ENCODE data around the gene DRC7. TPM values are rescaled to one million over a fixed set of nuclear protein-coding genes. Genes with fewer than 3 reads are reported as not detected.

The DRC7 gene
- total and polyA plus RNA-seq, 12 donors = 0.09 TPM; not detected in 11

DNA sequence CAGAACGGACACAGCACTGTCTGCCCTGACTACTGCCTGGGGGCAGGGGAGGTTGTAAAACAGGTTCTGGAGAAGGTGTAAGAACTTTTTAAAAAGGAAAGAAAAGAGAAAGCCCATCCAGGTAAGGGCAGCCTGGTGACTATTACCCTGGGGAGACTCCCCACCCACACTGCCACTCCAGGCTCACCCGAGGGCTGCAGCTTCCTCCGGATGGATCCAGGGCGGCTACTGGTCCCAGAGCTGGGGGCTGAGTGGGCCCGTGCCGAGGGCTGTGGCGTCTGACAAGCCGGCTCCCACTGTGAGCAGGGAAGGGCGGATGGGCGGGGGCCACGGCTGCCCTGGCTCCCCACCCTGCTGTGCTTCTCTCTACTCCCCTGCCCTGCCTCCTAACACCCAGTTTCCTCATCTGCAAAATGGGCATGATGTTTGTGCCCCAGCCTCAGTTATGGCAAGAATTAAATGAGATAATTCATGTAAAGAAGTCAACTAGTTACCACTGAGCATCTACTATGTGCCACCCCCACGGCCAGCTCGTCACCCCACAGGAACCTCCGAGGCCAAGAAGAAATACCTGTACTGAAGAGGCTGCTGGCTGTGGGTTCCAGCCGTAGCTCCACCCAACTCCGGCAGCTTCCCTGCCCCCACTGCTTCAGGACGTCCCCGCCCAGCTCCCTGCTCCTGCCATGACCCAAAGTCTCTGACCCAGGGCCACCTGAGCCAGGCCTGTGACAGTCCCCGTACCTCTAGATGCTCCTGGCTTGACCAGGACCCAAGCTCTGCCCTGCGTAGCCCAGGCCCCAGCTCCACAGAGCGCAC is 65.1 kb downstream of the DRC7 start:
- ATAC-seq (peak in 2 of 8 donors; percentile 2 to 26), DNase-seq (no peak)
- Histone ChIP-seq H3K27ac (peak overlapping the region in 8 of 10 donors; percentile 54 to 80 (median 70)), H3K36me3 (peaks cover 0 to 91% (median 21%) of the 10 kb centered on the region in 9 donors), H3K4me1 (peaks cover 0 to 42% (median 22%) of the 10 kb centered on the region in 9 donors), H3K4me3 (peak overlapping the region in 1 of 10 donors; percentile 6), H3K9me3 (no peaks in the 10 kb centered on the region), H3K27me3 (no peaks in the 10 kb centered on the region)
- intact Hi-C loops (cut with DNase I) = loop anchor here in 8 of 10 donors (2.0 to 10.0 kb wide), 7 partner anchors 43 to 248 kb away; partner anchors contain the start of genes USB1 (in 4 of the 8), ZNF319 (in 4 of the 8) and KIFC3 (in 2 of the 8)
- 77 to 84% methylated on average over 21 of the region's 21 CpGs for WGBS, 2 donors
- TF ChIP-seq, protein P1, sequence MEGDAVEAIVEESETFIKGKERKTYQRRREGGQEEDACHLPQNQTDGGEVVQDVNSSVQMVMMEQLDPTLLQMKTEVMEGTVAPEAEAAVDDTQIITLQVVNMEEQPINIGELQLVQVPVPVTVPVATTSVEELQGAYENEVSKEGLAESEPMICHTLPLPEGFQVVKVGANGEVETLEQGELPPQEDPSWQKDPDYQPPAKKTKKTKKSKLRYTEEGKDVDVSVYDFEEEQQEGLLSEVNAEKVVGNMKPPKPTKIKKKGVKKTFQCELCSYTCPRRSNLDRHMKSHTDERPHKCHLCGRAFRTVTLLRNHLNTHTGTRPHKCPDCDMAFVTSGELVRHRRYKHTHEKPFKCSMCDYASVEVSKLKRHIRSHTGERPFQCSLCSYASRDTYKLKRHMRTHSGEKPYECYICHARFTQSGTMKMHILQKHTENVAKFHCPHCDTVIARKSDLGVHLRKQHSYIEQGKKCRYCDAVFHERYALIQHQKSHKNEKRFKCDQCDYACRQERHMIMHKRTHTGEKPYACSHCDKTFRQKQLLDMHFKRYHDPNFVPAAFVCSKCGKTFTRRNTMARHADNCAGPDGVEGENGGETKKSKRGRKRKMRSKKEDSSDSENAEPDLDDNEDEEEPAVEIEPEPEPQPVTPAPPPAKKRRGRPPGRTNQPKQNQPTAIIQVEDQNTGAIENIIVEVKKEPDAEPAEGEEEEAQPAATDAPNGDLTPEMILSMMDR (IDR thresholded peaks at IDR 0.05) = no peak

DNA sequence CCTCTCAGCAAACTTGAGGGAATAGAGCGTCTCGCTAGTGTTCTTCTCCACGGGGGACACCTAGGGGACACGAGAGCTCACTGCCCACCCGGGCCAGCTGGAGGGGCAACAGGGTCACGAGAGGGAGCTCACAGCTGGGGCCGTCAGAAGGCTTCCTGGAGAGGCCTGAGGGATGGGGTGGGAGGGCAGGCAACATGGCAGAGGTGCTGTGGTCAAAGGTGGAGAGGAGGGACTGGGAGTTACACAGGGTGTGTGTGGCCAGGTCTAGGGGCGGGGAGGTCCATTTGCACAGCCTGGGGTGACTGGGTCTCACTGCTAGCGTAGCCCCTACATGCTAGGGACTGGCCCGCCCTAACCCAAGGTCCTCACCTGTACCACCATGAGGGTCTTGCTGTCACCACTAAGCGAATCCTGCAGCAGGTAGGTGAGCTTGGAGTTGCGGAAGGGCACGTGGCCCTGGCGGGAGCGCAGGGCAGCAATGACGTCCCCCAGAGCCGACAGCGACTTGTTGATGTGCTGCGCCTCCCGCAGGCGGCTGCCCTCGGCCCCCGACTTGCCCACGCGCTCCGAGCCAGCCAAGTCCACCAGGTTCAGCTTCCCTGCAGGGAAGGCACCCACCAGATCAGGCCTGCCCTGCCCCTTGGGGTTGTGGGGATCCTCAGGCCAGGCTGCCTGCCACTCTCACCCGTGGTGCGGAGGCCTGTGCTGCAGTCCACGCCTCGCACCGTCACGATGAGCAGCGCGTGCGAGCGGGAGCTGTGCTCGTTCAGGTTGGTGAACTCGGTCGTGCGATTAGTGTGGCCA is 66.0 kb downstream of the DRC7 start:
- ATAC-seq (no peak), DNase-seq (no peak)
- 86 to 90% methylated on average over 40 of the region's 40 CpGs for WGBS, 2 donors
- Histone ChIP-seq H3K36me3 (peaks cover 0 to 89% (median 21%) of the 10 kb centered on the region in 9 donors), H3K27me3 (no peaks in the 10 kb centered on the region), H3K9me3 (no peaks in the 10 kb centered on the region), H3K27ac (peak overlapping the region in 4 of 10 donors; percentile 37 to 80 (median 66)), H3K4me3 (no peak overlapping the region), H3K4me1 (peaks cover 0 to 42% (median 22%) of the 10 kb centered on the region in 9 donors)
- intact Hi-C loops (cut with DNase I) = no loop called here
- TF ChIP-seq, protein P1 (IDR thresholded peaks at IDR 0.05) = no peak

DNA sequence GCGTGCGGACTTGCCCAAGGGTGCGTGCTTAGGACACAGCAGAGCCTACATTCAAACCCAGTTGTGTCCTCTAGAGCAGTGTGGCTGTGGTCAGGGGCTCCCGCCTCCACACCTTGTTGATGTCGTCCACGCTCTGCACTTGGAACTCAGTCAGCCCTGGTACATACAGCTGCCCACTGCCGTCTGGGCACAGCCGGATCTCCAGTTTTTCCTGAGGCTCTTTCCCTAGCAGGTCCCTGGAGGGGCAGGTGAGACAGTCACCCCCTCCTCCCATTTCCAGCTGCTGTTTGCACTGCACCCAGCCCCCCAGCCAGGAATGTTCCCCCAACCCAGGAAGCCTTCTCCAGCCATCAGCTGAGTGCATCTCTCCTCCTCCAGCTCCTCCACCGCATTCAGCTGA is 66.7 kb downstream of the DRC7 start:
- Histone ChIP-seq H3K36me3 (peaks cover 0 to 89% (median 21%) of the 10 kb centered on the region in 9 donors), H3K4me3 (no peak overlapping the region), H3K27me3 (no peaks in the 10 kb centered on the region), H3K4me1 (peaks cover 0 to 42% (median 22%) of the 10 kb centered on the region in 9 donors), H3K9me3 (no peaks in the 10 kb centered on the region), H3K27ac (no peak overlapping the region)
- DNase-seq (no peak), ATAC-seq (no peak)
- intact Hi-C loops (cut with DNase I) = no loop called here
- TF ChIP-seq, protein P1 (IDR thresholded peaks at IDR 0.05) = no peak
- 87 to 88% methylated on average over 9 of the region's 9 CpGs for WGBS, 2 donors

DNA sequence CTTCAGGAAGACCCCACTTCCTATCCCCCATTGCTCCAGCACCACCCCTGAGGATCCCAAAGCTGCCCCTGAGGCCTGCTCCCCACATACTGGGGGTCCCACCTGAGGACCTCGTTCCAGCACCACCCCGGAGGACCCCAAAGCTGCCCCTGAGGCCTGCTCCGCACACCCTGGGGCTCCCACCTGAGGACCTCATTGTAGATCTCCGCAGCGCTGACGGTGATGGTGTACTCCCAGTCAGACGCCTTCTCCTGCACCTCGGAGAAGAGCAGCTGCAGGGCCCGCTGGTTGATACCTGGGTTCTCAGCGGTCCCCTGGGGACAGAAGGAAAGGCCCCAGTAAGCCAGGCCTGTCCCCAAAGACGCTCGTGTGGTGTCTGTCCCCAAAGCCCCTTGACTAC is 67.4 kb downstream of the DRC7 start:
- WGBS, 2 donors = 95% methylated on average over 12 of the region's 12 CpGs
- Histone ChIP-seq H3K4me1 (peaks cover 0 to 41% (median 19%) of the 10 kb centered on the region in 9 donors), H3K36me3 (peaks cover 0 to 92% (median 21%) of the 10 kb centered on the region in 9 donors), H3K27ac (no peak overlapping the region), H3K9me3 (no peaks in the 10 kb centered on the region), H3K27me3 (no peaks in the 10 kb centered on the region), H3K4me3 (no peak overlapping the region)
- TF ChIP-seq, protein P1 (IDR thresholded peaks at IDR 0.05) = no peak
- intact Hi-C loops (cut with DNase I) = no loop called here
- DNase-seq (no peak), ATAC-seq (no peak)
